Epidermal melanocyte (primary cell): ENCODE data around the gene MAGI3.
A peak's percentile ranks its signal among the peaks of the same experiment; 100 is the strongest.
"Not testable (repeated sequence)": the region's sequence is repeated elsewhere in the genome, so short reads cannot be mapped to it uniquely, and the experiment has no call there.

Source experiments
- DNase-seq: peaks from one replicate; pipeline ENCODE4 v3.0.0; 2011; ENCODE audit warnings: low spot score; ENCODE audit not compliant: insufficient read length

MAGI3 gene

DNA sequence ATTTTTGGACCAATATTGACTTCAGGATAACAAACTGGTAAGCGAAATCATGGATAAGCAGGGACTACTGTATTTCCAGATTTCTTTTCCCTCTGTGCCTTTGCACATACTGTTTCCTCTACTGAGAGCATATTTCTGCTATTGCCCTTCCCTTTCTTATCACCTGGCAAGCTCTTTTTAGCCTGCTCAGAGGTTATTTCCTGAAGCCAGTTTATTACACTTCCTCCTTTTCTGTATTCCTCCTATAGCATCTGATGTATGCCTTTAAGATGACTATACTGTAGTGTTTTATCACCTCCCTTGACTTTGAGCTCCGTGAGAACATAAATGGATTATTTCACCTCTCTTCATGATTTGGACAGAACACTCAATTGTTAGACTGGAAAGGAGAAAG lies 49.0 kb downstream of the MAGI3 start:
- no peak for DNase-seq

DNA sequence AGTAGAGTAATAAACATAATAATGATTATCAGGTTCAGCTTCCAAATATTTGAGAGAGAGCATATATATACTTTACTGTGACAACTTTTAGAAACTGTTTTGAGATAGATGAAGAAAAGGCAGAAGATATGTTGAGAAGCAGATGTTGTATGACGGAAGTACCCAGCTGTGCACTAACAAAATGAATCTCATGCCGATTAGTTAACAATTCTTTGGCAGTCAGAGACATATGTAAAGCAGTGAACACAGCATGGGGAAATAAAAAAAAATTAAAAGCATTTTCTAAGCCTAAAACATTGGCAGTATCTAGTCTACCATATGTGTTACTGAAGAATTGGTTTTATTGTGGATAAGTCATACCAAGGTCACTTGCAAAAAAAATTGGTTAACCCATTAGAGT lies 51.8 kb downstream of the MAGI3 start:
- DNase-seq = no peak

DNA sequence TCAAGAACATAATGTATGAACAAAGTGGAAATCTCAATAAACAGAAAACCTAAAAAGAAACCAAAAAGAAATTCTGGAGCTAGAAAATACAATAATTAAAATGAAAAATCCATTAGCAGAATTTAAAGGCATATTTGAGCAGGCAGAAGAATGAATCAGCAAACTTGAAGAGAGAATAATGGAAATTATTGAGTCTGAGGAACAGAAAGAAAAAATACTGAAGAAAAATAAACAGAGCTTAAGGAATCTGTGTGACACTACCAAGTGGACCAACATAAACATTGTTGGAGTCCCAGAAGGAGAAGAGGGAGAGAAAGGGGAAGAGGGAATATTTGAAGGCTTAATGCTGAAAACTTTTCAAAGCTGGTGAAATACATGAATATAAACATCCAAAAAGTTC lies 54.5 kb downstream of the MAGI3 start:
- no peak for DNase-seq

DNA sequence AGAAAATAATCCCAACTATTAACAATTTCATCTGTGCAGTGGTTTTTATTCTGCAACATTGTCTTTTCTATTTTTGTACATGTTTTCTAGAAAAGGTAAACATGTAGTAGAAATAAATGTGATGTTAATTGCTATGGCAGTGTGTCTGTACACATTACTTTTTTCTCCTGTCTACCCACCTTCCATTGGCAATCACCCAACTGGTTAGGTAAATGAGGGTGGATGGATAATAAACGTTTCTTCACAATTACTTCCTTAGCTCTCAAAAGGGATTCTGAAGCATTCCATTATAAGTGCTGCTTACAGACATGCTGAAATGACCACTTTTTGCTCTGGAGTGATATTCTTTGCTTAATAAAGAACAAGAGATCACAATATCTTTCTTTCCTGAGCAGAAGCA lies 61.4 kb downstream of the MAGI3 start:
- no peak for DNase-seq

DNA sequence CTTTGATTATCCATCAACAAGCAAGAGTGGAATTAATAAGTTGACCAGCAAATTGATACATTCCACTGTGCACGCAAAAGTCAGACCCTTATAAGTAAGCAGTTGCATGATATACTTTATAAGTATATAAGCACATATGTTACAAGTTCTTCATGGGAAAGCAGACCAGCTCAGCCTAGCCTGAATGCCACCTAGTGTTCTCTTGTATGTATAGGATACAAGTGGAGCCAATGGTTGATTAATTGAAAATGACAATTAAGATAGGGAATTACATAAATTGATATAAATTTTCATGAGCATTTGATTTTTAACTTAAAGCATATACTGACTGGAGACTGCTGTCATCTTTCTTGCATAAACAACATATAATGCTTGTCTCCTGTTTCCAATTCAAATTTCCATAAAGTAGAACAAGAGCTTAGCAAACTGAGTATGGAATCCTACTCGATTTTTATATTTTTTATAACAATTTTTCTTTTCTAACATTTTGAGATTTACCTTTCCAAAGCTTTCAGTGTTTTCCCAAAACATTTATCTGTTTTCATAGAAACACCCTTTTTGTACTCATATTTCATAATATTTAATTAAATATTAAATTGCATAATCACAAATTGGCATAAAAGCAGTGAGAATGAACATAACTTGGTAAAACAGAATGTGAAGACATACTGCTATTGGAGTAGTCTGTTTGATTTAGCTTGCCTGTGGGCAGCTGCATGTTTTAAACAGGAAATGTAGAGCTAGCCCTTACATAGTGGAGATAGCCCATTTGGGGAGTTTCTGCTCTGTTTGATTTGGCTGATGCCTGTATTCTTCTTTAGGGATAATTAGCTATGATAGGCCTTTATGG lies 62.8 kb downstream of the MAGI3 start:
- no peak for DNase-seq

DNA sequence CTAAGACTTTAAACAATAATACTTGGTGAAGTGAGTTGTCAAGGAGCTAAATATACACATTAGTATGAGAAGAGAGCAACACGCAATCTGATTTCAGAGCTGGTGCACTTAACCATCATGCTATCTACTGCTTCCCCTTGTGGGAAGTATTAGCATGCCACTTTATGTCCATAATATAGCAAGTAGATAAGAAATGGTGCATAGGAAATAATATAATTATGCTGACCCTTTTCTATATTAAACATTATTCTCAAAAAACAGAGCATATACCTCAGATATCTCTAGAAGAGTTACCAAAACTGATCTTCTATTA lies 63.4 kb downstream of the MAGI3 start:
- DNase-seq = no peak

DNA sequence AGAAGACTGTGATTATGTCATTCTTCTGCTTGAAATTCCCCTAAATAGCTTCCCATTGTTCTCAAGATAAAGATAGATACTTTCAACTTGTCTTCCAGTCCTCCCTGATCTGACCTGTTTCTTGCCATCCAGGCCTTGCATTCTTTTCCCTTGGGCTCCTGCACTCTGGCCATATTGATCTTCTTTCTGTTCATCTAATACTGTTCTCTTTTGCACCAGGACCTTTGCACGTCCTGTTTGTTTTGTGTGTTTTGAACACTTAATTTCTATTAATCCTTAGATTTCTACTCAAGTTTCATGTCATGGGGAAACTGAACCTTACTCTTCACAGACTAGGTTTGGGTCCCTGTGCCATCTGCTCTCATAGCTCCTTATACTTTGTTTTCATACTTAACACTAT lies 65.1 kb downstream of the MAGI3 start:
- no peak for DNase-seq

DNA sequence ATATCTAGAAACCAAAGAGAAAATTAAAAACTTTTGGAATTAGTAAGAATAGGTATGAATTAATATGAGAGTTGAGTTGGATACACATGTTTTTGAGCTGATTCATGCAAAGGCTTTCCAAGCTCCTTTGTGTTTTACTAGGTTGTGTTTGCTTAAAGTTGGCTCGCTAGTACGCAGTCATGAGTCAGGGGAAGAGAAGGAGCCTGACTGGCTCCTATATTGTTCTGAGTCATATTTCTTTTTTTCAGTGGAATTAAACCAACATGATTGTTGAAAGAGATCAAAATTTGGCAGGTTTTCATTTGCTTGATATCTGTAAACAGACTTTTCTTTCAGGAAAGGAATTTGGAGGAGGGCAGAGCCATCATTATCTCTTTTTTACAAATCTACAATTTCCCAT lies 66.7 kb downstream of the MAGI3 start:
- peak; percentile 55 for DNase-seq

DNA sequence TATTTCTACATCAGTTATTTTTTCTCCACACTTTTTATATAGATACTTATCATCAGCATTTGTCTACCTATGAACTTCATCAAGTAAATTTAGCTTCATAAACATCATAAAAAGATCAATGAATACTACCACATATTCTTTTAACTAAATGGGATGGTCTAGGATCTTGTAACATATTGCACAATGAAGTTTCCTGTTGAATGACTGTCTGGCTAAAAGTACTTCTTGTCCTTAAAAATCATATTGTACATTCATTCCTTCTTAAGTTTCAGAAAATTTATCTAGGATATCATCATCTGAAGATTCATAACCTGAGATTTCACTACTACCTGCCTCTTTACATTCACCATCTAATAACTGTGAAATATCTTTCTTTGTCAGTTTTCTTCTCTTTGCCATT lies 69.0 kb downstream of the MAGI3 start:
- DNase-seq = no peak

DNA sequence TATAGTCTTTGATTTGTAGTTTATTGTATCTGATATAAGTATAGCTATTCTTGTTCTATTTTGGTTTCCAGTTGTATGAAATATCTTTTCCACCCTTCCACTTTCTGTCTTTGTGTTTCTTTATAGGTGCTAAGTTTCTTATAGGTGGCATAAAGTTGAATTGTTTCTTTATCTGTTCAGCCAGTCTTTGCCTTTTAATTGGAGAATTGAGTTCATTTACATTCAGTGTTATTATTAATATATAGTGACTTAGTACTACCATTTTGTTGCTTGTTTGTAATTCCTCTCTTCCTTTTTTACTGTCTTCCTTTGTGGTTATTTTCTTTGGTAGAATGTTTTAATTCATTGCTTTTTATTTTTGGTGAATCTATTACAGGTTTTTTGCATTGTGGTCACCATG lies 77.7 kb downstream of the MAGI3 start:
- no peak for DNase-seq

DNA sequence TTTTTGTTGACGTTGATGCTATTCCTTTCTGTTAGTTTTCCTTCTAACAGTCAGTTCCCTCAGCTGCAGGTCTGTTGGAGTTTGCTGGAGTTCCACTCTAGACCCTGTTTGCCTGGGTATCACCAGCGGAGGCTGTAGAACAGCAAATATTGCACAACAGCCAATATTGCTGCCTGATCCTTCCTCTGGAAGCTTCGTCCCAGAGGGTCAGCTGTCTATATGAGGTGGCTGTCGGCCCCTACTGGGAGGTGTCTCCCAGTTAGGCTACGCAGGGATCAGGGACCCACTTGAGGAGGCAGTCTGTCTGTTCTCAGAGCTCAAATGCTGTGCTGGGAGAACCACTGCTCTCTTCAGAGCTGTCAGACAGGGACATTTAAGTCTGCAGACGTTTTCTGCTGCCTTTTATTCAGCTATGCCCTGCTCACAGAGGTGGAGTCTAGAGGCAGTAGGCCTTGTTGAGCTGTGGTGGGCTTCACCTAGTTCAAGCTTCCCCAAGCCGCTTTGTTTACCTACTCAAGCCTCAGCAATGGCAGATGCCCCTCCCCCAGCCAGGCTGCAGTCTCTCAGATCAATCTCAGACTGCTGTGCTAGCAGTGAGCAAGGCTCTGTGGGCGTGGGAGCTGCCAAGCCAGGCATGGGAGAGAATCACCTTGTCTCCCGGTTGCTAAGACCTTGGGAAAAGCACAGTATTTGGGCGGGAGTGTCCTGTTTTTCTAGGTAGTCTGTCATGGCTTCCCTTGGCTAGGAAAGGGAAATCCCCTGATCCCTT lies 88.3 kb downstream of the MAGI3 start:
- DNase-seq = not testable (repeated sequence)

DNA sequence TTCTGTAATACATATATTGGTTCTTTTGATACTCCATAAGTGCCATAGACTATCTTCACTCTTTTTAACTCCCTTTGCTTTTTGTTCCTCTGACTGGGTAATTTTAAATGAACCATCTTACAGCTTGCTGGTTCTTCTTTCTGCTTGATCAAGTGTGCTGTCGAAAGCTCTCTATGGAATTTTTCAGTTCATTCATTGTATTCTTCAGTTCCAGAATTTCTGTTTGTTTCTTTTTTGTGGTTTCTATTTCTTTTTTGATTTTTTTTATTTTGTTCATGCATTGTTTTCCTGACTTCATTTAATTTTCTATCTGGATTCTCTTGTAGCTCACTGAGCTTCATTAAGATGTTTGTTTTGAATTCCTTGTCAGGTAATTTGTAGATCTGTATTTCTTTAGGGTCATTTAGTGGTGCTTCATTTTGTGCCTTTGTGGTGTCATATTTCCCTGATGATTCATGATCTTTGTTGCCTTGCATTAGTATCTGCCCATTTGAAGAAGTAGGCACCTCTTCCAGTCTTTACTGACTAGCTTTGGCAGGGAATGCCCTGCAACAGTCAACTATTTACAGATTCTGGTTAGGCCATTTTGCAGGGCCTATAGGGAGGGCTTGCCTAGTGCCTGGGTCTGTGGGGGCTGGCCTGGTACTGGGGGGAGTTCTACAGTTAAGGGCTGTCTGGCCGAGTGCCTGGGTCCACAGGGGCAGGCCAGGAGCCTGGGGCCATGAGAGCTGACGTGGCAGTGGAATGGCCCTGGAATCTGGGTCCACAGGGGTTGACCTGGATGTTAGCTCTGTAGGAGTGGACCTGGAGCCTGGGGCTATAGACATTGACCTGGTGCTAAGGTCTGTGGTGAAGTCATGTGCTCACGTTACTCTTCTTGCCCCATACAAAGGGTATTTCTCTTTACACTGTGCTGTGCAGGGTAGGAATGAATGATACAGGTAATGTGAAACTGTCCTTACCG lies 89.7 kb downstream of the MAGI3 start:
- DNase-seq = no peak

DNA sequence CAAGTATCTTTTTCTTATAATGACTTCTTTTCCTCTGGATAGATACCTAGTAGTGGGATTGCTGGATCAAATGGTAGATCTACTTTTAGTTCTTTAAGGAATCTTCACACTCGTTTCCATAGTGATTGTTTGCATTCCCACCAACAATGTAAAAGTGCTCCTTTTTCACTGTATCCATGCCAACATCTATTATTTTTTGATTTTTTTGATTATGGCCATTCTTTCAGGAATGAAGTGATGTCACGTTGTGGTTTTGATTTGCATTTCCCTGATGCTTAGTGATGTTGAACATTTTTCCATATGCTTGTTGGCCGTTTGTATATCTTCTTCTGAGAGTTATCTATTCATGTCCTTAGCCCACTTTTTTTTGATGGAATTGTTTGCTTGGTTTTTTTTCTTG lies 94.8 kb downstream of the MAGI3 start:
- not testable (repeated sequence) for DNase-seq

DNA sequence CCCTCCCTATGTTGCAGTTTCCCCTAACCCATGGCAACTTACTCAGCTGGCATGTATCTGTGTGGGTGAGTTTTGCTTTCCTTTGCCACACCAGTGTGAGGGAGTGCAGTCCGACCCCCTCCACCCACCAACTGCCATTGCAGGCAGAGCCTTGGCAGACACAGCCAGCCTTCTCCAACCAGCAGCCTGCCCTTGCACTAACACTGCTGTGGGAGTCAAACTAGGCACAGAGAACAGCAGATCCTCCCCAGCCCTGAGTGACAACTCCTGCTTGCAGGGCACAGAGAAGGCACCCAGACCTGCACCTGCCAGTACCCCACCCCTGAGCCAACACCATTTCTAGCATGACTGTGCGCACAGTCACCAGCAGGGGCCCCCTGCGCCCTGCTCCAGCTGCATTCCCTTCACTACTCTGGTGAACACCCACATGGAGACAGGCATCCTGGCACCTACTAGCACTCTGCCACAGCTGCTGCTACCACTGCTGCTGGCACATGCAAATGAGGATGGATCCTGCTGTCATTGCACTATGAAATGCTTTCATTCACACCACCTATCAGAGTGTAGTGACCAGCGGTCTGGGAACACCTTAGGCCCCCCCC lies 98.4 kb downstream of the MAGI3 start:
- no peak for DNase-seq

DNA sequence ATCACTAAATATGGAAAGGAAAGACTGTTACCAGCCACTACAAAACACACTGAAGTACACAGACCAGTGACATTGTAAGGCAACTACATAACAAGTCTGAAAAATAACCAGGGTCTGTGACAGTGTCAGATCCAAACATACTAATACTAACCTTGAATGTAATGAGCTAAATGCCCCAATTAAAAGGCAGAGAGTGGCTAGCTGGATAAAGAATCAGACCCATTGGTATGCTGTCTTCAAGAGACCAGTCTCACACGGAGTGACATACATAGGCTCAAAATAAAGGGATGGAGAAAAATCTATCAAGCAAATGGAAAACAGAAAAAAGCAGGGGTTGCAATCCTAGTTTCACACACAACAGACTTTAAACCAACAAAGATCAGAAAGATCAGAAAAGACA lies 100.1 kb downstream of the MAGI3 start:
- no peak for DNase-seq

DNA sequence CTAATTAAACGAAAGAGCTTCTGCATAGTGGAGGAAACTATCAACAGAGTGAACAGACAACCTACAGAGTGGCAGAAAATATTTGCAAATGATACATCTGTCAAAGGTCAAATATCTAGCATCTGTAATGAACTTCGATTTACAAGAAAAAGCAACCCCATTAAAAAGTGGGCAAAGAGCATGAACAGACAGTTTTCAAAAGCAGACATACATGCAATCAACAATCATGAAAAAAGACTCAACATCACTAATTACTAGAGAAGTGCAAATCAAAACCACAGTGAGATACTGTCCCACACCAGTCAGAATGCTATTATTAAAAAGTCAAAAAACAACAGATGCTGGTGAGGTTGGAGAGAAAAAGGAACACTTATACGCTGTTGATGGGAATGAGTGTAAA lies 103.2 kb downstream of the MAGI3 start:
- no peak for DNase-seq

DNA sequence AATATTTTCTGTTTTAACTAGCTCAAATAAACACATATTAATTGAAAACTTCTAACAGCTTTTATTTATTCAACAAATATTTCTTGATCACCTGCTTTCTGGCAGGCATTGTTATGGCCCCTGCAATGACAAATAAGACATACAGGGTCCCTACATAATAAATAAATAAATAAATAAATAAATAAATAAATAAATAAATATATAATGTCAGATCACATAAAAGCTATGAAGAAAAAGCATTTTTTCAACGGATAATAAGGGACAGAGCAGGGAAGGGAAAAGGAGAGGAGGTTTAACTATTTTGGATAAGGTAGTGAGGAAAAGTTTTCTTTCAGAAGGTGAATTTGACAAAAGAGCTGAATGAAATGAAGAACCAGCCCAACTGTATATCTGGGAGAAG lies 115.0 kb downstream of the MAGI3 start:
- no peak for DNase-seq

DNA sequence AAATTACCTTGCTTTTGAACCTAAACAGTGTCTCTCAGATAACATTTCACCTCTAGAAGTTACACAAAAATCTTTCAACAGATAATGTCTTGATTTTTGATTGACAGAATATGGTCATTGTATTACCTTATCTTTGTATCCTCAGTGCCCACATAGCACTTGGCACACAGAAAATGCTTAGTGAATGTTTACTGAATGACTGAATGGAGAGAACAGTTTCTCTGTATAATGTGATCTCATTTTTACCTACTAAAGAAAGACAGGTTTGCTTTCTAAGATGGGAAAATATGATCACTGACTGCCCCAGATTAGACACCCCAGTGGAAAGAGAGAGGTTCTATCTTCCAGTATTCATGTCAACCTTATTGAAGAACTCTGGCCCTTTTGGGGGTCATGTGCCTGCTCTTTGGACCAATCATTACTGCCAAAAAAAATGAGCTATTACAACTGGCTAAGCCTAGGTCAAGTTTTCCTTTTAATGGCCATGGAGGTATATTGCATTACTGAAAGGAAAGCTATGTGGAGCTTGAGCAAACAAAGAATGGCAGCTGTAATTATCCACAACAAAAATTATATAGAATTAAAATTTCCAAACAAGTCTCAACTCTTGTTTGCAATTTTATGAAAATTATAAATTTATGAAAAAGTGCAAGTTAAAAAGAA lies 117.4 kb downstream of the MAGI3 start:
- DNase-seq = no peak

DNA sequence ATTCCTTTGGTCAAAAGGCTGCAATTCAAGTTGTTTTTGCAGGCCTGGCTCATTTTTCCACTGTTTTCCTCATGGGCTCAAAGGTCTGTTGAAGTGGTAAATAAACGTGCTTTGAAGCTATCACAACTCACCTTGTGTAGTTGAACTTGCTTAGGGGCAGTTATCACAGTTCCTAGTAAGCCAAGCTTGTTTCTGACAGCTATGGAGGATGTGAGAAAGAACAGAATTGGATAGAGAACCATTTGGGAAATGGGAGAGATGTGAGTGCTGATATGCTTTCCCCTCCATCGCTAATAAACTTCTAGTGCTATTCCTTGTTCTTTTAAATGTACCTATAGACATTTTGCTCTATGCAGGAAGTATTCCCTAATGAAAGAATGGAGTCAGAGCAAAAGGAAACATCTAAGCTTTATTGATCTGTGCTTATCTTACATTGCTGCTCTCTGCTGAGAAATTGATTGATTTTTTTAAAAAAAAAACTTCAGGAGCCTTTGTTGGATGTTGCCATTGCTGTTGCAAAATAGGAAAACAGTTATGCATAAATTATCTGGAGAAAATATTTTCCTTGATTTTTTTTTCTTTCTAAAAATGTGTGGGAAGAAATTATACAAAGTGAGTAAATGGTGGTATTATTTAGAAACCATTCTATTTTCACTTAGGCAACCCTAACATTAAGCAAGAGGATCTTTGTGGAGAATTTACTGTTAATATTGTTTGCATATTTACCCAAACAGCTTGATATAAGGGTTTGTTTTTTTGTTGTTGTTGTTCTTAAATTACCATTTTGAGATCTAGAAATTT lies 118.2 kb downstream of the MAGI3 start:
- no peak for DNase-seq

DNA sequence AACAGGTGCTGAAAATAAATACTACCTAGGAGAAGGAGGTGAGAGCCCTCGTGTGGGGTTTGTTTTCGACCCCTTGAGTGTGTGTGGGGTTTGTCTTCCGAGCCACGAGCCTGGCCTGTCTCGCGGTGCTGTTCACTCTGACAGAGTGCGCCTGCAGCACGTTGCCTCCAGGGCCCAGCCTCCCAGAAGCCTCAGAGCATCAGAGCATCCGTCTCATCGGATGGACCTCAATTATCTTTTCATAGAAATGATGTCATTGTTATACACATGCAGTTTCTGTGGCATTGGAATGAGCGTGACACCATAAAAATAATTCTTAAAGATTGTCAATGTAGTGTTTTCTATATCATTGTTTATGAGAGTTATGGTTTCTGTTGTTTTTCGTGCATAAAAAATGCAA lies 119.5 kb downstream of the MAGI3 start:
- not testable (repeated sequence) for DNase-seq
